IMR-90 (cell line): ENCODE results near the gene HS3ST5. TPM values are rescaled to one million over a fixed set of nuclear protein-coding genes. Genes with fewer than 3 reads are reported as not detected.

Source experiments
- ATAC-seq: fragments of 200-7000 bp; cut with Tn5 transposase; 2 replicates; pipeline ENCODE4 v1.9.1; 2020; ENCODE audit warnings: low read depth, mild to moderate bottlenecking, moderate library complexity
- BruUV-seq: library from RNA; stranded (reverse); fragments of 400-500 nt; replicated peaks from 2 replicates; lab custom pipeline; 2021; lab: Mats Ljungman, UMichigan
- CTCF ChIA-PET: fragments of 300-600 bp; formaldehyde crosslinking; extraction: SDS; loops from one replicate; lab custom pipeline; 2021; ENCODE audit warnings: antibody characterized with exemption; lab: Yijun Ruan, JAX
- POLR2A ChIA-PET: fragments of 300-600 bp; sonication (Branson Sonifier 250); formaldehyde crosslinking; loops from one replicate; lab custom pipeline; 2022; ENCODE audit warnings: antibody characterized with exemption; ENCODE audit not compliant: unreplicated experiment; lab: Charles Lee
- DNase-seq: peaks from one replicate; pipeline ENCODE4 v3.0.0; 2013
- H2AFZ ChIP-seq: replicated peaks from 2 replicates; pipeline ENCODE3; 2013; ENCODE audit warnings: low read length, mild to moderate bottlenecking; ENCODE audit not compliant: poor library complexity
- H2AK5ac ChIP-seq: 2 replicates; pipeline ENCODE4 v1.6.1; 2013; ENCODE audit warnings: low read depth, low read length, inconsistent platforms
- H2AK9ac ChIP-seq: replicated peaks from 2 replicates; pipeline ENCODE3; 2013; ENCODE audit warnings: mild to moderate bottlenecking, low read depth, low read length, moderate library complexity; ENCODE audit not compliant: poor library complexity
- H2BK120ac ChIP-seq: 2 replicates; pipeline ENCODE4 v1.6.1; 2013; ENCODE audit warnings: low read depth, low read length, inconsistent platforms
- H2BK15ac ChIP-seq: 3 replicates; pipeline ENCODE4 v1.6.1; 2013; ENCODE audit warnings: low read depth, low read length, inconsistent platforms
- H2BK20ac ChIP-seq: 2 replicates; pipeline ENCODE4 v1.6.1; 2013; ENCODE audit warnings: low read depth, mild to moderate bottlenecking, inconsistent platforms, low read length, moderate library complexity
- H2BK5ac ChIP-seq: 2 replicates; pipeline ENCODE4 v1.6.1; 2013; ENCODE audit warnings: mild to moderate bottlenecking, low read depth, low read length, inconsistent platforms; ENCODE audit not compliant: poor library complexity, severe bottlenecking
- H3K14ac ChIP-seq: replicated peaks from 2 replicates; pipeline ENCODE4 v1.6.1; 2013; ENCODE audit warnings: low read depth, low read length, inconsistent platforms
- H3K18ac ChIP-seq: 2 replicates; pipeline ENCODE4 v1.6.1; 2013; ENCODE audit warnings: low read depth, low read length, control low read depth
- H3K23ac ChIP-seq: 2 replicates; pipeline ENCODE4 v1.6.1; 2013; ENCODE audit warnings: low read depth, low read length, inconsistent platforms
- H3K27ac ChIP-seq: 2 replicates; pipeline ENCODE4 v1.5.1; 2013; ENCODE audit warnings: mild to moderate bottlenecking, control low read depth, low read length; ENCODE audit not compliant: insufficient read depth
- H3K27me3 ChIP-seq: 2 replicates; pipeline ENCODE4 v1.6.1; 2013; ENCODE audit warnings: low read length; ENCODE audit not compliant: control insufficient read depth, insufficient read depth
- H3K36me3 ChIP-seq: 2 replicates; pipeline ENCODE4 v1.6.1; 2013; ENCODE audit warnings: low read length, mixed read lengths; ENCODE audit not compliant: control insufficient read depth, insufficient read depth
- H3K4ac ChIP-seq: 2 replicates; pipeline ENCODE4 v1.6.1; 2013; ENCODE audit warnings: low read depth, low read length, inconsistent platforms
- H3K4me1 ChIP-seq: 2 replicates; pipeline ENCODE4 v1.6.1; 2013; ENCODE audit warnings: low read length, mixed read lengths; ENCODE audit not compliant: control insufficient read depth, insufficient read depth
- H3K4me2 ChIP-seq: 2 replicates; pipeline ENCODE4 v1.6.1; 2013; ENCODE audit warnings: low read depth, mild to moderate bottlenecking, control low read depth, low read length, moderate library complexity
- H3K4me3 ChIP-seq: 2 replicates; pipeline ENCODE4 v1.5.1; 2013; ENCODE audit warnings: low read depth, mild to moderate bottlenecking, control low read depth, low read length, moderate library complexity; ENCODE audit not compliant: insufficient read depth
- H3K56ac ChIP-seq: 2 replicates; pipeline ENCODE4 v1.6.1; 2013; ENCODE audit warnings: low read length, inconsistent platforms; ENCODE audit not compliant: insufficient read depth; ENCODE audit errors: extremely low read depth
- H3K79me1 ChIP-seq, 2 experiments: 2 replicates each; pipeline ENCODE4 v1.6.1; 2013; ENCODE audit warnings: low read length in 2 of 2, inconsistent platforms in 1 of 2, low read depth in 1 of 2
- H3K9ac ChIP-seq: 2 replicates; pipeline ENCODE4 v1.6.1; 2013; ENCODE audit warnings: low read depth, low read length, control low read depth
- H3K9me1 ChIP-seq: 2 replicates; pipeline ENCODE4 v1.6.1; 2013; ENCODE audit warnings: low read length, inconsistent platforms; ENCODE audit not compliant: insufficient read depth
- H3K9me3 ChIP-seq: 2 replicates; pipeline ENCODE4 v1.6.1; 2013; ENCODE audit warnings: low read length; ENCODE audit not compliant: control insufficient read depth, insufficient read depth
- H4K20me1 ChIP-seq: 2 replicates; pipeline ENCODE4 v1.6.1; 2013; ENCODE audit warnings: low read length, inconsistent platforms; ENCODE audit not compliant: insufficient read depth
- H4K5ac ChIP-seq: 2 replicates; pipeline ENCODE4 v1.6.1; 2013; ENCODE audit warnings: mild to moderate bottlenecking, low read depth, low read length, control low read depth
- H4K8ac ChIP-seq, 2 experiments: 2 replicates each; pipeline ENCODE4 v1.6.1; 2013; ENCODE audit warnings: low read depth in 2 of 2, low read length in 2 of 2, control low read depth in 1 of 2, inconsistent platforms in 1 of 2
- H4K91ac ChIP-seq: 2 replicates; pipeline ENCODE4 v1.6.1; 2013; ENCODE audit warnings: low read depth, low read length, inconsistent platforms; ENCODE audit not compliant: insufficient read depth
- BHLHE40 ChIP-seq: fragments of 150-350 bp; IDR thresholded peaks from 2 replicates; pipeline ENCODE4 v1.6.1; 2016; ENCODE audit warnings: mild to moderate bottlenecking, low read depth, low read length
- CHD1 ChIP-seq: IDR thresholded peaks from 2 replicates; pipeline ENCODE4 v1.6.1; 2012; ENCODE audit warnings: low read depth, low read length, improper control_type of control experiment
- FOS ChIP-seq: fragments of 150-350 bp; IDR thresholded peaks from 2 replicates; pipeline ENCODE4 v1.6.1; 2016; ENCODE audit warnings: low read depth, low read length
- MXI1 ChIP-seq: IDR thresholded peaks from 2 replicates; pipeline ENCODE4 v1.6.1; 2012; ENCODE audit warnings: low read depth, mild to moderate bottlenecking, low read length, moderate library complexity, borderline replicate concordance
- WGBS, 2 experiments: methylation state at CpG; one replicate each; pipeline versions ENCODE4 v1.1.5 to v1.1.7; 2013; ENCODE audit warnings: missing lambda C conversion rate in 2 of 2; ENCODE audit not compliant: insufficient read length in 1 of 2; ENCODE audit errors: extremely low coverage in 2 of 2; 5-methylcytosine and 5-hydroxymethylcytosine counted together
- dilution Hi-C: fragments of 300-500 bp; cut with HindIII; formaldehyde crosslinking; loops from one replicate; pipeline ENCODE4 v1.14.3; 2018; ENCODE audit warnings: low sequenced_read_pairs; ENCODE audit not compliant: unreplicated experiment
- in situ Hi-C: fragments of 300-500 bp; cut with MboI; formaldehyde crosslinking; loops from 3 replicates; pipeline ENCODE4 v1.14.3; 2019; ENCODE audit warnings: low sequenced_read_pairs, inconsistent platforms, mixed read lengths
- intact Hi-C: fragments of 100-400 bp; cut with micrococcal nuclease; formaldehyde crosslinking; loops from 2 replicates; pipeline ENCODE4 v1.10.0; 2022
- polyA plus RNA-seq, 3 experiments: library from polyadenylated mRNA; depleted of rRNA; stranded (reverse); fragments of >200 nt; gene quantifications; 2 replicates each; pipeline ENCODE4 v1.2.3, GENCODE V29; 2012; ENCODE audit warnings: low replicate concordance in 1 of 3
- total RNA-seq: library from RNA; depleted of rRNA; stranded (reverse); fragments of >200 nt; gene quantifications from 2 replicates; pipeline ENCODE4 v1.2.3, GENCODE V29; 2012

Gene HS3ST5
- total and polyA plus RNA-seq, 2 of the 4 experiments (the other 2 are of a cell fraction) = not detected

DNA sequence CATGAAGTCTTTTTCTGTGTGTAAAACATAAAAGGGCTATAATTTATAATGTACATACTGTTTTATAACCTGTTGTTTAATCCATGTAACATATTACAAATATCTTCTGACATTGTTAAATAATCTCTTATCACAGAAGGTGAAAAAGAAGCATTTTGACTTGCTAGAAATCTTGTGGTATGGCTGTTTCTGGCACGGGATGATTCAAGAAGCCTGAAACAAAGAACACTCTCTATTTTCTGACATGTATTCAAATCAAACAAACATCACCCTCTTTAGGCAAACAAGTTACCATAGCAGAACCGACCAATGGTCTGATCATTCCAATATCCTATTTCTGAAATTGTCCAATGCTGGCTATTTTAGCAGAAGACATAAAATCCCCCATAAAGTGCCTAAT lies 55.4 kb downstream of the HS3ST5 start:
- Histone ChIP-seq H2BK5ac (no peak overlapping the region), H3K27me3 (no peaks in the 10 kb centered on the region; the same call in 1 of the 2 replicates), H3K27ac (no peak overlapping the region), H3K23ac (no peak overlapping the region), H3K4me1 (no peaks in the 10 kb centered on the region), H2BK15ac (no peak overlapping the region), H3K56ac (no peak overlapping the region), H3K4me2 (no peak overlapping the region), H3K9me3 (no peaks in the 10 kb centered on the region), H3K18ac (no peak overlapping the region), H3K79me1 (no peaks in the 10 kb centered on the region), H4K20me1 (no peaks in the 10 kb centered on the region), H3K9me1 (no peaks in the 10 kb centered on the region), H4K5ac (no peak overlapping the region), H3K9ac (no peak overlapping the region), H2BK120ac (no peak overlapping the region), H3K4ac (no peak overlapping the region), H2AFZ (no peak overlapping the region), H2AK5ac (no peak overlapping the region), H3K4me3 (no peak overlapping the region), H3K36me3 (no peaks in the 10 kb centered on the region), H4K91ac (no peak overlapping the region), H2BK20ac (no peak overlapping the region), H3K14ac (no peak overlapping the region), H2AK9ac (no peak overlapping the region), H4K8ac (no peak overlapping the region)
- TF ChIP-seq CHD1 (no peak), MXI1 (no peak), BHLHE40 (no peak), FOS (no peak)
- in situ Hi-C loops = loop anchor here (25.0 kb wide), 1 partner anchor 300 kb away; no protein-coding TSS in a partner anchor
- no TSS peak for BruUV-seq
- CTCF ChIA-PET = no interaction called here
- DNase-seq = no peak
- POLR2A ChIA-PET = no interaction called here
- dilution Hi-C loops = no loop called here
- no CpG with 5 or more reads among the region's 2 CpGs for WGBS, 2 experiments
- ATAC-seq = no peak
- intact Hi-C loops = no loop called here
